IMR-90 (cell line): ENCODE data around the gene POLRMT. TPM values are rescaled to one million over a fixed set of nuclear protein-coding genes. Genes with fewer than 3 reads are reported as not detected.

ENCODE experiments used
- ATAC-seq: fragments of 200-7000 bp; cut with Tn5 transposase; 2 replicates; pipeline ENCODE4 v1.9.1; 2020; ENCODE audit warnings: low read depth, mild to moderate bottlenecking, moderate library complexity
- BruUV-seq: library from RNA; stranded (reverse); fragments of 400-500 nt; replicated peaks from 2 replicates; lab custom pipeline; 2021; lab: Mats Ljungman, UMichigan
- CTCF ChIA-PET: fragments of 300-600 bp; formaldehyde crosslinking; extraction: SDS; loops from one replicate; lab custom pipeline; 2021; ENCODE audit warnings: antibody characterized with exemption; lab: Yijun Ruan, JAX
- POLR2A ChIA-PET: fragments of 300-600 bp; sonication (Branson Sonifier 250); formaldehyde crosslinking; loops from one replicate; lab custom pipeline; 2022; ENCODE audit warnings: antibody characterized with exemption; ENCODE audit not compliant: unreplicated experiment; lab: Charles Lee
- DNase-seq: peaks from one replicate; pipeline ENCODE4 v3.0.0; 2013
- H2AFZ ChIP-seq: replicated peaks from 2 replicates; pipeline ENCODE3; 2013; ENCODE audit warnings: low read length, mild to moderate bottlenecking; ENCODE audit not compliant: poor library complexity
- H2AK5ac ChIP-seq: 2 replicates; pipeline ENCODE4 v1.6.1; 2013; ENCODE audit warnings: low read depth, low read length, inconsistent platforms
- H2AK9ac ChIP-seq: replicated peaks from 2 replicates; pipeline ENCODE3; 2013; ENCODE audit warnings: mild to moderate bottlenecking, low read depth, low read length, moderate library complexity; ENCODE audit not compliant: poor library complexity
- H2BK120ac ChIP-seq: 2 replicates; pipeline ENCODE4 v1.6.1; 2013; ENCODE audit warnings: low read depth, low read length, inconsistent platforms
- H2BK15ac ChIP-seq: 3 replicates; pipeline ENCODE4 v1.6.1; 2013; ENCODE audit warnings: low read depth, low read length, inconsistent platforms
- H2BK20ac ChIP-seq: 2 replicates; pipeline ENCODE4 v1.6.1; 2013; ENCODE audit warnings: low read depth, mild to moderate bottlenecking, inconsistent platforms, low read length, moderate library complexity
- H2BK5ac ChIP-seq: 2 replicates; pipeline ENCODE4 v1.6.1; 2013; ENCODE audit warnings: mild to moderate bottlenecking, low read depth, low read length, inconsistent platforms; ENCODE audit not compliant: poor library complexity, severe bottlenecking
- H3K14ac ChIP-seq: replicated peaks from 2 replicates; pipeline ENCODE4 v1.6.1; 2013; ENCODE audit warnings: low read depth, low read length, inconsistent platforms
- H3K18ac ChIP-seq: 2 replicates; pipeline ENCODE4 v1.6.1; 2013; ENCODE audit warnings: low read depth, low read length, control low read depth
- H3K23ac ChIP-seq: 2 replicates; pipeline ENCODE4 v1.6.1; 2013; ENCODE audit warnings: low read depth, low read length, inconsistent platforms
- H3K27ac ChIP-seq: 2 replicates; pipeline ENCODE4 v1.5.1; 2013; ENCODE audit warnings: mild to moderate bottlenecking, control low read depth, low read length; ENCODE audit not compliant: insufficient read depth
- H3K27me3 ChIP-seq: 2 replicates; pipeline ENCODE4 v1.6.1; 2013; ENCODE audit warnings: low read length; ENCODE audit not compliant: control insufficient read depth, insufficient read depth
- H3K36me3 ChIP-seq: 2 replicates; pipeline ENCODE4 v1.6.1; 2013; ENCODE audit warnings: low read length, mixed read lengths; ENCODE audit not compliant: control insufficient read depth, insufficient read depth
- H3K4ac ChIP-seq: 2 replicates; pipeline ENCODE4 v1.6.1; 2013; ENCODE audit warnings: low read depth, low read length, inconsistent platforms
- H3K4me1 ChIP-seq: 2 replicates; pipeline ENCODE4 v1.6.1; 2013; ENCODE audit warnings: low read length, mixed read lengths; ENCODE audit not compliant: control insufficient read depth, insufficient read depth
- H3K4me2 ChIP-seq: 2 replicates; pipeline ENCODE4 v1.6.1; 2013; ENCODE audit warnings: low read depth, mild to moderate bottlenecking, control low read depth, low read length, moderate library complexity
- H3K4me3 ChIP-seq: 2 replicates; pipeline ENCODE4 v1.5.1; 2013; ENCODE audit warnings: low read depth, mild to moderate bottlenecking, control low read depth, low read length, moderate library complexity; ENCODE audit not compliant: insufficient read depth
- H3K56ac ChIP-seq: 2 replicates; pipeline ENCODE4 v1.6.1; 2013; ENCODE audit warnings: low read length, inconsistent platforms; ENCODE audit not compliant: insufficient read depth; ENCODE audit errors: extremely low read depth
- H3K79me1 ChIP-seq, 2 experiments: 2 replicates each; pipeline ENCODE4 v1.6.1; 2013; ENCODE audit warnings: low read length in 2 of 2, inconsistent platforms in 1 of 2, low read depth in 1 of 2
- H3K9ac ChIP-seq: 2 replicates; pipeline ENCODE4 v1.6.1; 2013; ENCODE audit warnings: low read depth, low read length, control low read depth
- H3K9me1 ChIP-seq: 2 replicates; pipeline ENCODE4 v1.6.1; 2013; ENCODE audit warnings: low read length, inconsistent platforms; ENCODE audit not compliant: insufficient read depth
- H3K9me3 ChIP-seq: 2 replicates; pipeline ENCODE4 v1.6.1; 2013; ENCODE audit warnings: low read length; ENCODE audit not compliant: control insufficient read depth, insufficient read depth
- H4K20me1 ChIP-seq: 2 replicates; pipeline ENCODE4 v1.6.1; 2013; ENCODE audit warnings: low read length, inconsistent platforms; ENCODE audit not compliant: insufficient read depth
- H4K5ac ChIP-seq: 2 replicates; pipeline ENCODE4 v1.6.1; 2013; ENCODE audit warnings: mild to moderate bottlenecking, low read depth, low read length, control low read depth
- H4K8ac ChIP-seq, 2 experiments: 2 replicates each; pipeline ENCODE4 v1.6.1; 2013; ENCODE audit warnings: low read depth in 2 of 2, low read length in 2 of 2, control low read depth in 1 of 2, inconsistent platforms in 1 of 2
- H4K91ac ChIP-seq: 2 replicates; pipeline ENCODE4 v1.6.1; 2013; ENCODE audit warnings: low read depth, low read length, inconsistent platforms; ENCODE audit not compliant: insufficient read depth
- CEBPB ChIP-seq: IDR thresholded peaks from 2 replicates; pipeline ENCODE4 v1.6.1; 2012; ENCODE audit warnings: low read depth, low read length, improper control_type of control experiment
- CHD1 ChIP-seq: IDR thresholded peaks from 2 replicates; pipeline ENCODE4 v1.6.1; 2012; ENCODE audit warnings: low read depth, low read length, improper control_type of control experiment
- MAFK ChIP-seq: IDR thresholded peaks from 2 replicates; pipeline ENCODE4 v1.6.1; 2012; ENCODE audit warnings: low read depth, low read length, improper control_type of control experiment
- MAZ ChIP-seq: IDR thresholded peaks from 2 replicates; pipeline ENCODE4 v1.6.1; 2012; ENCODE audit warnings: low read depth, mild to moderate bottlenecking, low read length, improper control_type of control experiment, moderate library complexity, borderline replicate concordance
- MXI1 ChIP-seq: IDR thresholded peaks from 2 replicates; pipeline ENCODE4 v1.6.1; 2012; ENCODE audit warnings: low read depth, mild to moderate bottlenecking, low read length, moderate library complexity, borderline replicate concordance
- NFE2L2 ChIP-seq: fragments of 150-350 bp; IDR thresholded peaks from 2 replicates; pipeline ENCODE4 v1.6.1; 2016; ENCODE audit warnings: low read depth, mild to moderate bottlenecking, low read length
- RFX5 ChIP-seq: IDR thresholded peaks from 2 replicates; pipeline ENCODE4 v1.8.0; 2012; ENCODE audit warnings: low read depth, mild to moderate bottlenecking, low read length, moderate library complexity
- SMC3 ChIP-seq: fragments of 150-350 bp; IDR thresholded peaks from 2 replicates; pipeline ENCODE4 v1.6.1; 2016; ENCODE audit warnings: low read depth, mild to moderate bottlenecking, antibody characterized with exemption, low read length, moderate library complexity
- USF2 ChIP-seq: fragments of 150-350 bp; IDR thresholded peaks from 2 replicates; pipeline ENCODE4 v1.6.1; 2017; ENCODE audit warnings: mild to moderate bottlenecking, antibody characterized with exemption, low read length, low read depth
- WGBS, 2 experiments: methylation state at CpG; one replicate each; pipeline versions ENCODE4 v1.1.5 to v1.1.7; 2013; ENCODE audit warnings: missing lambda C conversion rate in 2 of 2; ENCODE audit not compliant: insufficient read length in 1 of 2; ENCODE audit errors: extremely low coverage in 2 of 2; 5-methylcytosine and 5-hydroxymethylcytosine counted together
- dilution Hi-C: fragments of 300-500 bp; cut with HindIII; formaldehyde crosslinking; loops from one replicate; pipeline ENCODE4 v1.14.3; 2018; ENCODE audit warnings: low sequenced_read_pairs; ENCODE audit not compliant: unreplicated experiment
- in situ Hi-C: fragments of 300-500 bp; cut with MboI; formaldehyde crosslinking; loops from 3 replicates; pipeline ENCODE4 v1.14.3; 2019; ENCODE audit warnings: low sequenced_read_pairs, inconsistent platforms, mixed read lengths
- intact Hi-C: fragments of 100-400 bp; cut with micrococcal nuclease; formaldehyde crosslinking; loops from 2 replicates; pipeline ENCODE4 v1.10.0; 2022
- polyA plus RNA-seq, 3 experiments: library from polyadenylated mRNA; depleted of rRNA; stranded (reverse); fragments of >200 nt; gene quantifications; 2 replicates each; pipeline ENCODE4 v1.2.3, GENCODE V29; 2012; ENCODE audit warnings: low replicate concordance in 1 of 3
- total RNA-seq: library from RNA; depleted of rRNA; stranded (reverse); fragments of >200 nt; gene quantifications from 2 replicates; pipeline ENCODE4 v1.2.3, GENCODE V29; 2012

The POLRMT gene
- total and polyA plus RNA-seq, 2 of the 4 experiments (the other 2 are of a cell fraction) = 9.9 to 29.6 TPM

GRCh38 chr19:625257-625656, 8.1 kb downstream of the POLRMT start:
- H2AK9ac ChIP-seq = no peak overlapping the region
- H3K23ac ChIP-seq = no peak overlapping the region
- no peak overlapping the region for H3K4me2 ChIP-seq
- no peak overlapping the region for H2AK5ac ChIP-seq
- peaks cover 0 to 9% of the 10 kb centered on the region in 2 experiments; a peak in 1 of 4 replicates for H3K79me1 ChIP-seq
- no peak overlapping the region for H2BK15ac ChIP-seq
- in situ Hi-C loops = no loop called here
- no peaks in the 10 kb centered on the region for H3K9me1 ChIP-seq
- H3K4ac ChIP-seq = no peak overlapping the region
- no peaks in the 10 kb centered on the region for H3K9me3 ChIP-seq
- no peak overlapping the region for H4K5ac ChIP-seq
- peaks cover 30% of the 10 kb centered on the region for H3K36me3 ChIP-seq
- peaks cover 7% of the 10 kb centered on the region for H4K20me1 ChIP-seq
- no peak overlapping the region for H2BK120ac ChIP-seq
- intact Hi-C loops = no loop called here
- H3K56ac ChIP-seq = no peak overlapping the region
- dilution Hi-C loops = no loop called here
- no peak for ATAC-seq
- no peak overlapping the region for H3K9ac ChIP-seq
- TF ChIP-seq MXI1 = no peak
- no peak for TF ChIP-seq NFE2L2
- no peak for TF ChIP-seq MAZ
- no peak for TF ChIP-seq MAFK
- TF ChIP-seq SMC3 = no peak
- TF ChIP-seq RFX5 = no peak
- TF ChIP-seq USF2 = no peak
- no peak for TF ChIP-seq CEBPB
- no peak for TF ChIP-seq CHD1
- no peak overlapping the region for H3K27ac ChIP-seq
- ChIA-PET CTCF (no interaction called here), POLR2A (no interaction called here)
- WGBS, 2 experiments = no CpG with 5 or more reads among the region's 5 CpGs
- no TSS peak for BruUV-seq
- no peak overlapping the region for H3K14ac ChIP-seq
- no peak overlapping the region for H2BK5ac ChIP-seq
- H4K8ac ChIP-seq = no peak overlapping the region
- DNase-seq = no peak
- no peak overlapping the region for H3K4me3 ChIP-seq
- no peaks in the 10 kb centered on the region for H3K4me1 ChIP-seq
- no peak overlapping the region for H3K18ac ChIP-seq
- H3K27me3 ChIP-seq = no peaks in the 10 kb centered on the region
- peak overlapping the region; percentile 23 for H2AFZ ChIP-seq
- no peak overlapping the region for H2BK20ac ChIP-seq
- H4K91ac ChIP-seq = no peak overlapping the region
